NCI-H510A (cell line): ENCODE results near the gene CREB3L2.

Experiments
- DNase-seq: peaks from one replicate; lab custom pipeline; 2025; lab: John Stamatoyannopoulos, UW

CREB3L2 gene

DNA sequence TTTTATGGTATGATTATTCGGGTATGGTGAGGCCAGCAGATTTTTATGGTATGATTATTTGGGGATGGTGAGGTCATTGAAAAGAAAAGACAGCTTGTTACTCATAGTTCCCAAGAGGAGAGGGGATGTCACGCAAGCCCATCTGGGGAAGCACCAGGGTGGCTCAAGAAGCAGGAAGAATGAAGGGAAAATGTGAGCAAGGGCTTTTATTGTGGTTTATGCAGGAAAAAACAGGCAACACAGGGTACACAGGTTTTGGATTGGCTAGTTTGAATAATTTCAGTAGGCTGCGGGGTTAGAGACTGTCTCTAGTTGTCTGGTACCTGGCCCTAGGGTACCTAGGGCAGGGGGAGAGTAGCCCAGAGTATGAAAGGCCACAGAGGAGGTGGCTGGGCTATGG is 128.4 kb downstream of the CREB3L2 start:
- DNase-seq, result no peak

DNA sequence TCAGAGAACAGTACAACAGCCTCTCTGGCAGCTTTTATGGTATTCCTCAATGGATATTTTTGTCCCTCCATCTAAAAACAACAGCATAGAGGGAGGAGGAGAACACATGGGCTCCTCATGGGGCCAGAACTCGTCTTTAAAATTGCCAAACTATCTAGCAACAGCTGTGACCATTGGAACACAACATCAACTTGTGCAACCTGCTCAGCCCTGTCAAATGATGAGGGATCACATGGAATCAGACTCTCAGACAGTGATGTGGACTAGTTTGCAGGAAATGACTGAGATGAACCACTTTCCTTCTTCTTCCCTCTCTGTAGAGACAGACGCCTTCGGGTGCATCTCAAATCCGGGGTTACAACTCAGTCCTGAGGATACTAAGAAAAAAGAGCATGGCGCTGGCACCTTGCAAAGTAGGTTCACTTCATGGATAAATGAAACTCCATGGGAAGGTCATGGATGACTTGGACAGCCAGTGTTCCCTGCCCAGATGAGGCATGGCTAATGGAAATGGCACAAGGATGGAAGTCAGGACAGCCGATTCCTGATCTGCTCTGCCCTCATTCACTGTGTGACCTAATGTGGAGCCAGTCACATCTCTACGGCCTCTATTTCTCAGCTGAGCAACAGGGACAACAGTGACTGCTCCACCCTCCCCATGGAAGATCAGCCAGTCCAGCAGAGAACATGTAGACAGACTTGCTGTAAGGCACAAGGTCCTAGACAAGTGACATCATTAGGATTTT is 130.5 kb downstream of the CREB3L2 start:
- DNase-seq, result no peak

DNA sequence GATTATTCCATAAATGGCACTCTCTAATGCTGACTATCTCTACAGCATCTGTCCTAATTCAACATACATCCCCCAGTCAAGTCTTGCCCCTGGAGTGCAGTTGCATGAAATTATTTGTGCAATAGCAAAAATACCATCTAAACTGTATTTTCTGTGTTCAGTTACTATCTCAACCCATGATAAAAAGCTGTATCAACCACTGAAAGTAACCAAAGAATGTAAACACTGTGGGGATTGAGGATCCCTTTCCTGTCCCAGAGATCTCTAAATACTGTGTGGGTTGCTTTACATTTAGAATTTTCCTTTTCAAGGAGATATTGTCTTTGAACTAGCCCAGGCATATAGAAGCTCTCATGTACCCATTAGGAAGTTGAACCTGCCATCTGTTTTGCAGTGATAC is 131.2 kb downstream of the CREB3L2 start:
- DNase-seq, result no peak

DNA sequence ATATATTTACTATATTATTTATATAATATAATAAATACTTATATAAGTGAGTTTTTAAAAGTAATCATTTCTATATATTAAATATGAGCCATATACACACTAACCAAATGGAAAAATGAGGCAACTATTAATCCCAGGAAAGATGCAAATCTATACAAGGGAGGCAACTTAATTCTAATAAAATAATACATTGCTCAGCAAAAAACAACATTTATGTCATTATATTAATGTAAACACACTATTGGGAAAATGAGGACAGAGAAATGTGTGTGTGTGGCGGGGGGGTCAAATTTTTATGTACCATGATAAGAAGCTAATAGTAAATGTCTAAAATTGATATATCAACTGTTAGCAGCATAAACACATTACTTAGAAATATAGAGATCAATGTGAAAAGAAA is 131.8 kb downstream of the CREB3L2 start:
- no peak for DNase-seq

DNA sequence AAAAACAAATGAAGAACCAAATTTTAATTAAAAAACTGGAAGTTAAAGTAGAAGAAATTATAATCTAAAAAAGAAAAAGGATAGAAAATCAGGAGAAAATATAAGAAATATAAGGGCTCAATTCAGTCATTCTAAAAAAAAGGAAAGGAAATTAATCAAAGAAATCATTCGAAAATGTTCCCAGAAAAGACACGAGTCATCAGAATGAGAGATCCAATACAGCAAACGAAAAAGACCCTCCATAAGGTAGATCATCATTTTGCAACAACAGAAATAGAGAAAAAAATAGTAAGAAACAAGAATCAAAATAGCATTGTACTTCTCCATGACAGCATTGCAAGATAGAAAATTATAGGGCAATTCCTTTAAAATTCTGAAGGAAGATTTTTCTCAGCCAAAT is 132.6 kb downstream of the CREB3L2 start:
- DNase-seq, result no peak

DNA sequence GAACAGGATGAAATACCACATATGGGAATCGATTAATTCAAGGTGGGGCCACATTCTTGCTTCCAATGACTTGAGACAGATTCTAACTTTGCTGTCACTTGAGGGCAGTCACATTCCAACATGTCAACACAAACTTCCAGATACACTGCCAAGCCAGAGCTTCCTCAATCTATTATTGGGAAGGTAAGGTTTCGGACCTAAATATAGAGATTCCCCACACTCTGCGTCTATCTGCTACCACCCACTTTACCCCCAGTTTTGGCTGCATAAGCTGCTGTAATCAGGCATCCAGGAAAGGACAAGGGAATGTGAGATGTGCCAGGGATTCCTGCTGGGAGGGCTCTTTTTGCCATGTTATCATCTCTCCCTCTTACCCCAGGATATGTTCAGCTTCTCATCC is 134.6 kb downstream of the CREB3L2 start:
- no peak for DNase-seq

DNA sequence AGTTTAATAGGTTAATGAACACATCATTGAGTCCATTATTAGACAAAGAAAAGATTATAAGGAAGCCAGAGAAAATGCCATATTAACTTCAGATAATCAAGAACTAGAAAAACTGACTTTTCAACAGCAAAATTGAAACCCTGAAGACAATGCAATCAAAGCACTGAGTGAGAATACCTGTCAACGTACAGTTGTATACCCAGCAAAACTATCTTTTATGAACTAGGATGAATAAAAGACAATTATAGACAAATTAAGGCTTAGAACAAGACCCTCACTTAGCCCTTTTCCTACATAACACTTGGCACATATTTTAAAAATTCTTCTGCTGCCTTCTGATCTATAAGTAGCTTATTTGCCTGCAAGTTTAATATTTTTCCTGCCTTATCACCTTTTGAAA is 136.1 kb downstream of the CREB3L2 start:
- DNase-seq, result no peak

DNA sequence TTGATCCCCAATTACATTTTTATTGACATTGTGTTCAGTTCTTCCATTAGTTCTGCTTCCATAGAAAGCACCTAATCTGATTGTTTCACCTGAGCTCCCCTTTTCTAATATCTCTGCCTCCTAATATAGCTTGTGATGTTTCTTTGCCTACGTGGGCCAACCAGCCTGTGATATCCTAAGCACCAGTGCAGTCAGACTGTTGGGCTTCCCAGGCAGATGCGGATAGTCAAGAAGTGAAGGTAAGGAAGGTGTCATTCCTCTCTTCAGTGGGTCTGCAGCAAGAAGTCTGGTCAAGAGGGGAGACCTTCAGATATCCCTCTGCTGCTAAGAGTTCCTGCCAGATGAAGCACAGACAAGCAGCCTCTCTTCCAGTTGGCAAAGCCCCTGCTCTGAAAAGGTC is 138.9 kb downstream of the CREB3L2 start:
- no peak for DNase-seq

DNA sequence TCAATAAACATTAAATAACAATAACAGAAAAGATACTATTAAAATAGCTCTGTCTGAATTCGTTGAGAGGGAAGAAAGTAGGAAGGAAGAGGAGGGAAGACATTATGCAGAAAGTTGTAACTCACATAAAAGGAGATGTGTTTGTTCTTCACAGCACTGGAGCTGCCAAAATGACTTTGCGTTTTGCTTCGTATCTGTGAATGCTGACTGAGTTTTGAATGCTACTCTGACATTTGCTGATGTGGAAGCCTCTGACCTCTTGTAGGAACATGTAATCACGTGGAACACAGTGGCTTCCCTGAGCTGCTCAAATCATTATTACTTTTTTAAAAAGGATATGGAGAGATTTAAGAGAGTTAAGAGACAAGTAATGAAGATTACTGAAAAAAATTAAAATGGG is 139.5 kb downstream of the CREB3L2 start:
- no peak for DNase-seq

DNA sequence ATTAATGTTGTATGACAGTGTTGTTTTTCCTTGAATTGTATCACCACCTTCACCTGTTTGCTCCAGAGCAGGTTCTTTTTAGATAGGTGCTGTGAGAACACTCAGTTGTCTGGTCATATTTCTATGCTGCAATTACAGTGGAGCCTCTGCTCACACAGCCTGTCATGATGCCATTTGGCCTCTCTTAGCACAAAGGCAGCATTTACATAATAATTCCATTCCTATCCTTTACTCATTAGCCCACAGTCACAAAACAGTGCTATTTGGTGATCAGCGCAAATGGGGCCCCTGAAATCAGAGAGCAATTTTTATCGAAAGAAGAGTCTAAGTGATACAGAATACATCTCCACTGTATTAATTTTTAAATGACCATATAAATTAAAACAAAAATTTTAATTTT is 141.3 kb downstream of the CREB3L2 start:
- no peak for DNase-seq

DNA sequence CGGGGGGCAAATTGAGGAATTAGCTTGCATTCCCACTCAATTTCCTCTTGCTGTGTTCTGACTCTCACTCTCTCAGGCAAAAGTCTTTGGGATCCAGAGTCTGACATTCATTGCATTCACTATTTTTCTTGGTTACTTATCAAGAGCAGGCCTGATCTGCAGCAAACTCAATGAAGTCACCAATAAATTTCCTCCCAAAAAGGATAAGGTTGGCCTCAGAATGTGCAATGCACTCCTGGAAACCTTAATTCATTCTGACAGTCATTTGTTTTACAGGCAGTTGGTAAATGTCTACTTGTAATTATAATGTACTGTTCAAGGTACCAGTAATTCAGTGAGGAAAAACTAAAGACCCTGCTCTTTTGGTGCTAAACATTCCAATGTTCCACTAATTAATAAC is 148.8 kb downstream of the CREB3L2 start:
- no peak for DNase-seq

DNA sequence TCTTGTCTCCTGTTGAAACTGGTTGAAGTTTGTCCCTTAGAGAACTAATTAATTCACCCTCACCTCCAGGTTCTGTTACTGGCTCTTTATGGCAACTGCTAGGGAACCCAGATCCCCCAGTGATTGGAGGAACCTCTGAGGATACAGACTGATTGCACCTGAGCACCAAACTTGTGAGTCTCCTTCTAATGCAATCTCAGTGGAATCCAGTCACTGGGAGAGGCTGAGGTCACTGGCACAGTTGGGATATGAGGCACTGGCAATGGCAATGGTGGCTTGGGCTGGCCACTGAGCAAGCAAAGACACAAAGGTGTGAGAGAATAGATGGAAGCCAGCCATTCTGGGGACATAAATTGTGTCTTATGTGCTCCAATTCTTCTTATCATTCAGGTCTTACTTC is 149.8 kb downstream of the CREB3L2 start:
- no peak for DNase-seq

DNA sequence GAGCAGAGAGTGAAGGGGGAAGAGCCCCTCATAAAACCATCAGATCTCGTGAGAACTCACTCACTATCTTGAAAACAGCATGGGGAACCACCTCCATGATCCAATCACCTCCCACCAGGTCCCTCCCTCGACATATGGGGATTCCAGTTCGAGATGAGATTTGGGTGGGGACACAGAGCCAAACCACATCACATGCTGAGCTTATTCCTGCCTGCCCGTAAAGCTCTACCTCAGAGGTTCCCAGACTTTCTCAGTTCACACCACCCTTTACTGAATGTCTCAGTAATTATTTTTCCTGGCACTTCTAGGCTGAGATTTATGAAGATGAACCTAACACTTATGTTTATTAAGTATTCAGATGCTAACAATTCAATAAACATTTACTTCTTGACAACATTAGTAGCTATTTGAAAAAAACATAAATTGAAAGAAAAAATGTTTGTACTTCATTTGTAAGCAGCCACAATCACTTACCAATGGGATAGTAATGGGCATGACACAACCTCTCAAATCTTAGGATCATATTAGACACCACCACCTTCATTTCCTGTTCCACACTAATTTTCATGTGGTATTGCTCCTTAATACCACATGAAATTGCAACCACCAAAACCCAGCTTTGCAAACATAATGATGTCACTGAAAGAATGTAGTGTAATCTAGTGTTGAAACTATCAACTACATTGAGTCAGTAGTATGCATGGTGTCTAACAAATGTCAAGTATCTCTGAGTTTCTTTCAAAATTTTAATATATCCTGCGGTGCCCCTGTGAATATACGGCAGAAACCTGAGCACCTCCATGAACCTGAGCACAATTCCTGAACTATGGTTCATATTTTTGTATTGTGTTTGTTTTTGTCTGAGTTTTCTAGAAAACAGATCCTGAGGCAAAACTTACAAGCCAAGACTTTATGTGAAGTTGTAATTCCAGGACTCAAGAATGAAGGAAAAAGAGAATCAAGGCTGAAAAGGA is 150.6 kb downstream of the CREB3L2 start:
- no peak for DNase-seq

DNA sequence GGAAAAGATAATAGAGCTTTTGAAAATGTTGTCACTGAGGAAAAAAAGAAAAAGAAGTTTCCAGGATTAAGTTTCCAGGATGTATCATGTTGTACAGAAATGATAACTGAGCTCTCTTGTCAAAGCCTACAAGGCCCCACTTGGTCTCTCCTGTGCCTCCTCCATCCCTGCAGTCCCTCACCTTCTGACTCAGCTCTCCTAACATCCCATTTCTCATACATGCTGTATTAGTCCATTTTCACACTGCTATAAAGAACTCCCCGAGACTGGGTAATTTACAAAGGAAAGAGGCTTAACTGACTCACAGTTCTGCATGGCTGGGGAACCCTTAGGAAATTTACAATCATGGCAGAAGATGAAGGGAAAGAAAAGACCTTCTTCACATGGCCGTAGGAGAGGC is 151.3 kb downstream of the CREB3L2 start:
- no peak for DNase-seq

DNA sequence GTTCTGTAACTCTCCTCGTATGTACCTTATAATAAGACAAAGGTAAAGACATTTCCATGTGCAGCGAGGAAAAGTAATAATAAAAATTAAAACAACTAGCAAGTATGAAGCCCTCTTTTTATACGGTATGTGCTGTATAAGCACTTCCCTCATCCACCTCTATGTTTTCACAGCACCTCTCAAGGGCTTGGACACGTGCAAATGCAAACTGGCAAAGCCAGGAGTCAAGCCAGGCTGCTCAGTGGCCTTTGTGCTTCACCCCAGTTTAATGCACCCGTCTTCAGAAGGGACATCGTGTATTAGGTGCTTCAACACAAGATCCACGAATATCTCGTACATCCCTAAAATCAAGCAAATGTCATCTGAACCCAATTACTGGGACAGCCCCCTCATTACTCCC is 153.8 kb downstream of the CREB3L2 start:
- DNase-seq, result no peak

DNA sequence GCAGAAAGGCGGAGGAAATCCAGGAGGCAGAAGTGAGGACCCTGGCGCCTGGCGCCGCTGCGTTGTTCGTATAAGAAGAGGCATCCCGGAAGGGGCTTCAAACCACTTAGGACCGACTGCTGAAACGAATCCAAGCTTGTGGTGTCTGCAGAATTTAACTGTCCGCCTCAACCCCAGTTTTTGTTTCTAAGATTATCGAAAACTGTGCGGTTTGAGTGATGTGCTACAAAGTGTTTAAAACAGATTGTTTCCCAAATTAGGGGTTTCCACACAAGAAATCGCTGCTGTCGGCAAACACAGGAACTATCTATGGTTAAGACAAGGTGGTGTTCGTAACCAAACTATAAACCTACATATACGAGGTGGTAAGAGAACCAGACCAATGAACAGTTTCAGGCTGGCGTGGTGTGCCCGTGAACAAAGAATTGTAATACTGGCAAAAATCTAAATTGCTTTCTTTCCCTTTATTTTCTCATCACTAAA is 154.3 kb downstream of the CREB3L2 start:
- no peak for DNase-seq

DNA sequence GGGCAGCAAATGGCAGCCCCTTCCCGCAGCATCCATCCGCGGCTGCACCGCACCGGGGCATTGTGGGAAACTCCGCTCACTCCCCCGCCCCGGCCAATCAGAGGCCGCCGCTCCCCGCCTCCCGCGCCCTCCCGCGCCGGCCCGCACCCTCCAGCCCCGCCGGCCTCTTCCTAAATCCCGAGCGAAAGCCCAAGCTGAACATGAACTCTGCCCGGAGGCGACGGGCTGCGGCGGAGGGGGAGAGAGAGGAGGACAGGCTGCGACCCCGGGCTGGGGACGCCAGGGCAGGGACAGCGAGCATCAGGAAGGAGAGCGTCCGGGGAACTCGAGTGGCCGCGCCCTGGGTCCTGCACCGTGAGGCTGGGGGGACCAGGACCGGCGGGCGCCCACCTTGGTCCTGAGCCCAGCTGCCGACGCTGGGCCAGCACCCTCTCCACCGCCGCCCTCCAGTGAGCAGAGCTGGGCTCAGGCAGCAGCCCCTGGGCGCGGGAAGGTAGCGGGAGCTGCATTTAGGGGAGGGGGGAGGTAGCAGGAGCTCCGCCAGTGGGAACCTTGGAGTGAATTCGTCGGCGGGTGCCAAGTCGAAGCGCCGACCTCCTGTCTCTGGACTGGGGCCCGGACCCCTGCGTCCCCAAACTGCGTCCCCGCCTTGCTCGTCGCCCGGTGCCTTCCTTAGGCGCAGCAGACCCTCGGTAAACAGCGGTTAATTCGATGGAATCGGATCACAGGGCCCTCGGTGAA is 154.9 kb downstream of the CREB3L2 start, which contains the start of gene DGKI:
Gene DGKI, minus strand, starts transcription at position 148 of the 741 bp plus-strand sequence.
- no peak for DNase-seq

DNA sequence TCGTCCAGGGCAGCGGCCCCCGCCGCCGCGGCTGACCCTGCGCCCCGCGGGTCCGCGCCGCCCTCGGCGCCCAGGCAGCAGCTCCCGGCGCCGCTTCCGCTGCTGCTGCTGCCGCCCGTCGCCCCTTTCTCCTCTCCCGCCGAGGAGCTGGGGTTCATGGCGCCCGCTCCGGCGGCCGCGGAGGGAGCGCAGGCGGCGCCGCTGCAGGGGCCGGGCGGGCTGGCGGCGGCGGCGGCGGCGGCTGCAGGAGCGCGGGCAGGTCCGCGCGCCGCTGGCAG is 155.4 kb downstream of the CREB3L2 start:
- DNase-seq, result no peak

DNA sequence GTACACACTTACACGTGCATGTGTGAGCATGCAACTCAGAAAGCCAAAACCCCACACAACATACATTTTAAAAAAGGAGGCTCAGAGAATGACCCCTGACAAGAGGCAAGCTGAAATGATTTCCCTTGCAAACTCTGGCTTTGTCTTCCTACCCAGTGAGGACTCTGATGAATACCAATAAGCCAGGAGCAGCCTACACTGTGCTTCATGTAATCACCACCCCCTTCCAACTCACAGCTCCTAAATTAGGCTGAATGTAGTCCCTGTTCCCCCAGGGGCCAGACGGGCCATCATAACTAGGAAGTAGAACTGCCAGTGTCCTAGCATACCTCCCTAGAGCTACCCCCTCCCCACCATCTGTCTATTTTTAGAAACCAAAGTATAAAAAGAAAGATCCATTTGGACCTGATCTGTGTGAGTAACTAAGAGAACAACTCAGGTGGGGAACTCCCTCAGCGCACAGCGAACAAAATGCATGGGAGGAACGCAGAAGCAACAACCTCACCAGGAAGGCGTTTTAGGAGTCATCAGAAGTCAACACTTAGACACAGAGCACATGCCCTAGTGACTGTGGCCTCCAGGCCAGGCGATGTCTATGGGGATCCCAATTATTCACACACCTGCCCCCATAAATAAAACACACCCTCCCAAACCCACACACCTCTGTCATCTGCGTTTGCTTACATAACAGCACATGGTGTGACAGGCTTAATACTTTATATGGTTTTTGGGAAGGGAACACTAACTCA is 157.0 kb downstream of the CREB3L2 start:
- no peak for DNase-seq

DNA sequence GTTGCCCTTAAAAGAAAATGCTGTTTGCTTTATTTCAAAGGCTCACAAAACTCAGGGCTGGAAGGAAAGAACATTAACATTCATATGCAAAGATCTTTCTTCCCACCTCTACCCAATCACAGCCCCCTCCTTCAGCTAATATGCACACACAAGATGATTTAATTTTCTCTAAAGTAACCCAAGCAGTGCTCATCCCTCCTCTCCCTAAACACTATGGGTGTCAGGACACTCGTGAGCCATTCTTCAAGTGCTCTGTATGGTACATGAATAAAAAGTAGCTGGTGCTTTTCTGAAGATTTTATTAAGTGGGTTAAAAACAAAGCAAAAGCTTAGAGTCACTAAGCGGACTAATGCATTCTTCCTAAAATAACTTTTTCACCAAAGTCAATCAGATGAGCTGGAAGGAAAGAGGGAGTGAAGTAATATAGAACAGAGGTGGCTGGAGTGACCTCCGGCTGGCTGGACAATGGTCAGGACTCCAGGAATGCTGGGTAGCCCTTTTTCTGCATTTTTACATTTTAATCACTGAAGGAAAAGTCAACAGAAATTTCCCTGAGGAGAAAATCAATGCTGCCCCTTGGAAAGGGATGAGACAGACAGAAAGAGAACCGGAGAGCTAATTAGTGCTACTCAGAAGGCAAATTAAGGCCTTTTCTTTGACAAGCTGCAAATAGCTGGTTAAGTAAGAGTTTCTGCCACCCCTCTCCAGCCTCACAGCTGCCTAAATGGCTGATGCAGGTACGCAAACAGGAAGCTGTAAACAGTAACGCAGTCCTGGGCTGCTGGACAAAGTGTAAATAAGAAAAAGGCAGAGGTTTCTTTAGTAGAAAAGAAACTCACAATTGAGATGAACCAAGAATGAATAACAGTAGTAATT is 161.7 kb downstream of the CREB3L2 start:
- DNase-seq, result no peak
